Thymus (tissue), 14 donors: ENCODE measurements around the gene B3GALT5. TPM values are rescaled to one million over a fixed set of nuclear protein-coding genes. Genes with fewer than 3 reads are reported as not detected.

Experiments used
- DNase-seq, 9 donors: peaks; one replicate each; pipeline ENCODE4 v3.0.0-alpha.2; 2013; ENCODE audit warnings: low spot score in 9 of 9, low read depth in 6 of 9, missing footprints in 1 of 9
- H3K27ac ChIP-seq, 2 donors: one replicate each; pipeline ENCODE4 v1.5.1; 2013; ENCODE audit warnings: control low read depth in 1 of 2, low read depth in 1 of 2, low read length in 1 of 2, mild to moderate bottlenecking in 1 of 2, moderate library complexity in 1 of 2
- H3K27me3 ChIP-seq, 2 donors: one replicate each; pipeline ENCODE4 v1.5.1; 2013; ENCODE audit warnings: low read length in 1 of 2; ENCODE audit not compliant: control insufficient read depth in 2 of 2, insufficient read depth in 1 of 2
- H3K36me3 ChIP-seq, 2 donors: one replicate each; pipeline ENCODE4 v1.5.1; 2013; ENCODE audit warnings: low read length in 1 of 2, mild to moderate bottlenecking in 1 of 2, moderate library complexity in 1 of 2; ENCODE audit not compliant: control insufficient read depth in 2 of 2, insufficient read depth in 2 of 2
- H3K4me1 ChIP-seq, 2 donors: one replicate each; pipeline ENCODE4 v1.5.1; 2013; ENCODE audit warnings: low read length in 2 of 2; ENCODE audit not compliant: control insufficient read depth in 2 of 2, insufficient read depth in 2 of 2
- H3K4me3 ChIP-seq, 2 donors: one replicate each; pipeline ENCODE4 v1.5.1; 2013; ENCODE audit warnings: low read length in 2 of 2, control low read depth in 1 of 2, mild to moderate bottlenecking in 1 of 2
- H3K9me3 ChIP-seq, 2 donors: one replicate each; pipeline ENCODE4 v1.5.1; 2013; ENCODE audit warnings: low read length in 1 of 2, mild to moderate bottlenecking in 1 of 2; ENCODE audit not compliant: control insufficient read depth in 2 of 2, insufficient read depth in 1 of 2
- WGBS: extraction: QIAGEN DNeasy Blood & Tissue Kit; methylation state at CpG from one replicate; pipeline ENCODE4 v1.1.7; 2013; 5-methylcytosine and 5-hydroxymethylcytosine counted together
- long read RNA-seq, 10 donors: transcript quantifications; one replicate each; lab custom pipeline, GENCODE V29; 2026
- polyA plus RNA-seq: library from polyadenylated mRNA; stranded (reverse); fragments of 200-250 nt; gene quantifications from one replicate; pipeline ENCODE4 v1.2.3, GENCODE V29; 2013
- total RNA-seq: library from RNA; stranded (reverse); fragments of 120-200 nt; gene quantifications from one replicate; pipeline ENCODE4 v1.2.4, GENCODE V29; 2013
- donor health status: healthy.

B3GALT5 gene, protein sequence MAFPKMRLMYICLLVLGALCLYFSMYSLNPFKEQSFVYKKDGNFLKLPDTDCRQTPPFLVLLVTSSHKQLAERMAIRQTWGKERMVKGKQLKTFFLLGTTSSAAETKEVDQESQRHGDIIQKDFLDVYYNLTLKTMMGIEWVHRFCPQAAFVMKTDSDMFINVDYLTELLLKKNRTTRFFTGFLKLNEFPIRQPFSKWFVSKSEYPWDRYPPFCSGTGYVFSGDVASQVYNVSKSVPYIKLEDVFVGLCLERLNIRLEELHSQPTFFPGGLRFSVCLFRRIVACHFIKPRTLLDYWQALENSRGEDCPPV
- 1.4 TPM for total RNA-seq
- 0.80 TPM for polyA plus RNA-seq
- long read RNA-seq, donor 1 = 0 reads
- long read RNA-seq, donor 2 = 0 reads
- long read RNA-seq, donor 3 = 0 reads
- long read RNA-seq, donor 4 = 0 reads
- long read RNA-seq, donor 5 = 0 reads
- long read RNA-seq, donor 6 = 0 reads
- long read RNA-seq, donor 7 = 0 reads
- long read RNA-seq, donor 8 = 0 reads
- long read RNA-seq, donor 9 = 0 reads
- long read RNA-seq, donor 10 = 0 reads

DNA sequence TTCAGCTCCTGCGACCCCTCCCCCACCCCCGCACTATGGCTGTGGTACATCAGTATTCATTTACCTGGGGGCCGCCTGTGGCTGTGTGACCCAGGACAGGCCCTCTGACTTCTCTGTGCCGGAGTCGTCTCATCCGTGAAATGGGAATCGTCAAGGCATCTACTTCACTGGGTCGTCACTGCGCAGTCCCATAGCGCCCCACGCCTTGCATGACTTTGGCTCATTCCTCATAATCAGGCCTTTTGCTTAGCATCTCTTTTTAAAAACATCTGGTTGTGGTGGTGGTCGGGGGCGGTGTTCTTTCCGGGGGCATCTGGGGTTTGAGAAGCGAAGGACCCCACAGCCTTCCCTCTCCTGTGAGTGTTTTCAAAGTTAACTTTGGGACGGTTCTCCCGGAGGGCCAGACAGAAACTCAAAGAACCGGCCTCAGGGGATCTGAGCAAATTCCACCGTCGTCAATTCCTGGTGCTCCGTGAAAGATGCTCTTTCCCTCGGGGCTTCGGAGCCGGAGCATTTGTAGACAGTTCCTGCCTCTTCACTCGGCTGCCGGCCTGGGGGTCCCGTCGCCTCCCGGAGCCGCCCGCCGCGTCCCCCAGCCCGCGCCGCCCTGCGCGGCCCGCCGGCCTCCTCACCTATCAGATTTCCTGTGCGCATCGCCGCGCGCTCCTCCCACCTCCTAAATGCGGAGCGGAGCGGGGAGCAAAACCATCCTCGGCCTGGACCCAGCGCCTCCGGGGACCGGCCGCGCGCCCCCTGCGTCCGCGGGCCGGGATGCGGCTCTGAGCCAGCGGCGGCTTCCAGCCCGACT lies at the start of gene B3GALT5:
B3GALT5 (plus strand) TSS at position 708 of the 808 bp plus-strand sequence. CDS start 47,620 bp downstream, outside the sequence.
- no peaks in the 10 kb centered on the region for H3K36me3 ChIP-seq
- peaks cover 37 to 46% of the 10 kb centered on the region in 2 donors for H3K27me3 ChIP-seq
- 5% methylated on average over 63 of the region's 63 CpGs for WGBS
- H3K4me3 ChIP-seq = peak within 1 kb of the TSS; percentile 15 to 27
- H3K27ac ChIP-seq = no peak within 1 kb of the TSS
- H3K9me3 ChIP-seq = no peaks in the 10 kb centered on the region
- no peaks in the 10 kb centered on the region for H3K4me1 ChIP-seq
- no peak for DNase-seq

GRCh38 chr21:39564200-39564599 lies 48.5 kb upstream of the B3GALT5 start:
- Histone ChIP-seq H3K4me3 (no peak overlapping the region), H3K27ac (no peak overlapping the region), H3K36me3 (no peaks in the 10 kb centered on the region), H3K4me1 (no peaks in the 10 kb centered on the region), H3K9me3 (no peaks in the 10 kb centered on the region), H3K27me3 (no peaks in the 10 kb centered on the region)
- DNase-seq = no peak
- WGBS = 95% methylated on average over 3 of the region's 3 CpGs

DNA sequence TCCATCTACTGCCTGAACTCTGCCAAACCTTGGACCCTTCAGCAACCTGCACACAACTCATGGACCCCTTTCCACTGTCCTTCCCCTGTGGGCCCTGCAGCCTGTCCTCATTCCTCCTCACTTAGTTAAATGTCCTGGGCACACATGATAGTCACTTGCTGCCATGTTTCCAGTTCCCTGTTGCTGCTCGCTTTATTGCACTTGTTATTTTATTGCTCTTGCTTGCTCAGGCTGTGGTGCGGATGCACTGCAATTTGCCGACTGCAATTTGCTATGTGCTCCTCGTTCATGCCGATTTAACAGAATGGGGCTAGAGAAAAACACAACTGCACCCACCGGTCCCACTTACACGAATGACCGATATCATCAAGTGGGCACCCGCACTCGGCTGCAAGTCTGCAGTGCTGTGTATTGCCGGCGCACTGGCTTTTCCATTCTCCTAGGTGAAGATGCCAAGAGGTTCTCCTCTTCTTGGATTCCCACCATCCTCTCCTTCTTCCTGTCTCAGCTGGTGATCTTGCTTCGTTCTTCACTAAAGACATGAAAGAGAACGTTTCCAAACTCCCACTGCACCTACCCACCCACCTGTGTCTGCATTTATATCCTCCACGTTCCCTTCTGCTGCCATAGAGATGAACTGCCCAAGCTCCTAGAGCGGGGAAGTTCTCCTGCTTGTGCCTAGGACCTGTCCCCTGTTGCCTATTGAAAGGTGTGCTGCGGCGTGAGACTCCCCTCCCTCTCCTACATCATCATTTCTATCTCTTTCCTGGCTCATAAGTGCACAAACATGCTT lies 45.4 kb upstream of the B3GALT5 start:
- H3K27me3 ChIP-seq = no peaks in the 10 kb centered on the region
- H3K9me3 ChIP-seq = no peaks in the 10 kb centered on the region
- WGBS = 87% methylated on average over 18 of the region's 18 CpGs

GRCh38 chr21:39568361-39568760 lies 44.4 kb upstream of the B3GALT5 start:
- no peaks in the 10 kb centered on the region for H3K4me1 ChIP-seq

More for the DNA sequence above, 45.4 kb upstream of the B3GALT5 start:
- Histone ChIP-seq H3K27ac (no peak overlapping the region), H3K4me3 (no peak overlapping the region), H3K36me3 (no peaks in the 10 kb centered on the region), H3K4me1 (no peaks in the 10 kb centered on the region)
- DNase-seq = no peak

DNA sequence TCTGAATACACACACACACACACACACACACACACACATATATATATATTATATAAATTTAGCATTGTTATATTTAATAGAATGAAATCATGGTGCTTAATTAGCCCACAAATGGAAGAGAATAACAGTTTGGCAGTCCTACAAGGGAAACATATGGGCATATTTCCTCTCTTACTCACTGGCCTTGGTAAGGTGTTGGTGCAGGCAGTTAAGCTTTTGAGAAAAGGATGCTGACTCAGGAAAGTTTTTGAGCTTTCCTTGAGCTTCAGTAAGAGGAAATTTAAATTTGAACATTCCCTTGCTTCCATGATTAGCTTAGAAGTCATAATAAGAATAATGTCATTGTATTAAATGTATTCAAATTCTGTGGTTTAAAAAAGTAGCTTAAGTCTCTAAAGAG lies 37.0 kb upstream of the B3GALT5 start:
- H3K4me1 ChIP-seq = no peaks in the 10 kb centered on the region
- no peak for DNase-seq
- H3K36me3 ChIP-seq = no peaks in the 10 kb centered on the region
- H3K27me3 ChIP-seq = no peaks in the 10 kb centered on the region
- no peak overlapping the region for H3K27ac ChIP-seq
- no peak overlapping the region for H3K4me3 ChIP-seq
- no peaks in the 10 kb centered on the region for H3K9me3 ChIP-seq

More at GRCh38 chr21:39568361-39568760, 44.4 kb upstream of the B3GALT5 start:
- H3K4me3 ChIP-seq = no peak overlapping the region
- no peaks in the 10 kb centered on the region for H3K9me3 ChIP-seq
- WGBS = 71% methylated on average over 8 of the region's 8 CpGs
- no peak overlapping the region for H3K27ac ChIP-seq
- H3K36me3 ChIP-seq = no peaks in the 10 kb centered on the region
- H3K27me3 ChIP-seq = no peaks in the 10 kb centered on the region
- no peak for DNase-seq

GRCh38 chr21:39576518-39577128 lies 36.1 kb upstream of the B3GALT5 start:
- no peaks in the 10 kb centered on the region for H3K36me3 ChIP-seq
- no peak for DNase-seq
- no peak overlapping the region for H3K4me3 ChIP-seq
- no peaks in the 10 kb centered on the region for H3K27me3 ChIP-seq
- no peaks in the 10 kb centered on the region for H3K4me1 ChIP-seq
- WGBS = 81% methylated on average over 3 of the region's 3 CpGs
- no peak overlapping the region for H3K27ac ChIP-seq
- H3K9me3 ChIP-seq = no peaks in the 10 kb centered on the region

GRCh38 chr21:39579734-39580332 lies 32.9 kb upstream of the B3GALT5 start:
- Histone ChIP-seq H3K27me3 (no peaks in the 10 kb centered on the region), H3K27ac (no peak overlapping the region), H3K36me3 (no peaks in the 10 kb centered on the region), H3K4me1 (no peaks in the 10 kb centered on the region), H3K4me3 (no peak overlapping the region), H3K9me3 (no peaks in the 10 kb centered on the region)
- no peak for DNase-seq
- 94% methylated on average over 16 of the region's 16 CpGs for WGBS

- Histone ChIP-seq H3K4me1 (no peaks in the 10 kb centered on the region), H3K4me3 (no peak overlapping the region), H3K36me3 (no peaks in the 10 kb centered on the region), H3K9me3 (no peaks in the 10 kb centered on the region), H3K27ac (no peak overlapping the region), H3K27me3 (no peaks in the 10 kb centered on the region)
- no peak for DNase-seq
- 50% methylated on average over 2 of the region's 2 CpGs for WGBS
These were observed 32.0 kb upstream of the B3GALT5 start for GRCh38 chr21:39580744-39581143.
